Calu3 (cell line): ENCODE measurements around the gene RAB15. TPM values are rescaled to one million over a fixed set of nuclear protein-coding genes. Genes with fewer than 3 reads are reported as not detected.

Experiments
- BruUV-seq: library from RNA; stranded (reverse); fragments of 400-500 nt; replicated peaks from 2 replicates; lab custom pipeline; 2021; lab: Mats Ljungman, UMichigan
- CTCF ChIA-PET: fragments of 300-600 bp; sonication (Branson Sonifier 250); formaldehyde crosslinking; loops from one replicate; lab custom pipeline; 2022; ENCODE audit warnings: antibody characterized with exemption; lab: Charles Lee
- DNase-seq: peaks from one replicate; pipeline ENCODE4 v3.0.0; 2022
- H3K27ac Mint-ChIP-seq: one replicate; pipeline ENCODE4 v1.8.0; 2022; ENCODE audit warnings: mixed read lengths; ENCODE audit not compliant: unreplicated experiment
- H3K27me3 Mint-ChIP-seq: one replicate; pipeline ENCODE4 v1.8.0; 2022; ENCODE audit warnings: mixed read lengths; ENCODE audit not compliant: unreplicated experiment
- H3K36me3 Mint-ChIP-seq: one replicate; pipeline ENCODE4 v1.8.0; 2022; ENCODE audit warnings: mild to moderate bottlenecking, moderate library complexity, mixed read lengths; ENCODE audit not compliant: insufficient read depth, unreplicated experiment
- H3K4me1 Mint-ChIP-seq: one replicate; pipeline ENCODE4 v1.8.0; 2022; ENCODE audit warnings: mild to moderate bottlenecking, low read depth, mixed read lengths; ENCODE audit not compliant: unreplicated experiment
- H3K4me3 Mint-ChIP-seq: one replicate; pipeline ENCODE4 v1.8.0; 2022; ENCODE audit warnings: mild to moderate bottlenecking, low read depth, moderate library complexity, mixed read lengths; ENCODE audit not compliant: unreplicated experiment
- H3K9me3 Mint-ChIP-seq: one replicate; pipeline ENCODE4 v1.8.0; 2022; ENCODE audit warnings: low read depth, mixed read lengths; ENCODE audit not compliant: unreplicated experiment
- intact Hi-C: fragments of 100-400 bp; cut with micrococcal nuclease; formaldehyde crosslinking; loops from one replicate; pipeline ENCODE4 v1.10.0; 2022; ENCODE audit not compliant: unreplicated experiment
- total RNA-seq: library from RNA; stranded (reverse); gene quantifications from 2 replicates; pipeline ENCODE4 v1.2.3, GENCODE V29; 2022
- TF ChIP-seq, protein P1 (sequence below): fragments of 200-600 bp; IDR thresholded peaks from one replicate; pipeline ENCODE4 v1.8.0; 2022; ENCODE audit warnings: antibody characterized with exemption; ENCODE audit not compliant: unreplicated experiment

The RAB15 gene
- total RNA-seq, 1 experiment from 2014 or later, result 22.8 TPM

- Mint-ChIP-seq H3K4me1 (peaks cover 14% of the 10 kb centered on the region), H3K4me3 (no peak overlapping the region), H3K9me3 (no peaks in the 10 kb centered on the region), H3K27me3 (no peaks in the 10 kb centered on the region), H3K27ac (no peak overlapping the region), H3K36me3 (no peaks in the 10 kb centered on the region)
- TF ChIP-seq, protein P1, sequence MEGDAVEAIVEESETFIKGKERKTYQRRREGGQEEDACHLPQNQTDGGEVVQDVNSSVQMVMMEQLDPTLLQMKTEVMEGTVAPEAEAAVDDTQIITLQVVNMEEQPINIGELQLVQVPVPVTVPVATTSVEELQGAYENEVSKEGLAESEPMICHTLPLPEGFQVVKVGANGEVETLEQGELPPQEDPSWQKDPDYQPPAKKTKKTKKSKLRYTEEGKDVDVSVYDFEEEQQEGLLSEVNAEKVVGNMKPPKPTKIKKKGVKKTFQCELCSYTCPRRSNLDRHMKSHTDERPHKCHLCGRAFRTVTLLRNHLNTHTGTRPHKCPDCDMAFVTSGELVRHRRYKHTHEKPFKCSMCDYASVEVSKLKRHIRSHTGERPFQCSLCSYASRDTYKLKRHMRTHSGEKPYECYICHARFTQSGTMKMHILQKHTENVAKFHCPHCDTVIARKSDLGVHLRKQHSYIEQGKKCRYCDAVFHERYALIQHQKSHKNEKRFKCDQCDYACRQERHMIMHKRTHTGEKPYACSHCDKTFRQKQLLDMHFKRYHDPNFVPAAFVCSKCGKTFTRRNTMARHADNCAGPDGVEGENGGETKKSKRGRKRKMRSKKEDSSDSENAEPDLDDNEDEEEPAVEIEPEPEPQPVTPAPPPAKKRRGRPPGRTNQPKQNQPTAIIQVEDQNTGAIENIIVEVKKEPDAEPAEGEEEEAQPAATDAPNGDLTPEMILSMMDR, result no peak
- DNase-seq, result no peak
- CTCF ChIA-PET, result no interaction called here
- no TSS peak for BruUV-seq
- intact Hi-C loops, result no loop called here
These were observed 28.9 kb upstream of the RAB15 start for GRCh38 chr14:65000898-65001591.

- TF ChIP-seq, protein P1, result no peak
- CTCF ChIA-PET, result interaction anchor here (1.1 kb wide), 1 partner anchor 11 kb away, joined by 5 read pairs; the partner anchor contains the start of gene FNTB
- H3K36me3 Mint-ChIP-seq, result no peaks in the 10 kb centered on the region
- no peaks in the 10 kb centered on the region for H3K27me3 Mint-ChIP-seq
- peaks cover 14% of the 10 kb centered on the region for H3K4me1 Mint-ChIP-seq
- DNase-seq, result no peak
- no peak overlapping the region for H3K27ac Mint-ChIP-seq
- no peaks in the 10 kb centered on the region for H3K9me3 Mint-ChIP-seq
- intact Hi-C loops, result no loop called here
- no TSS peak for BruUV-seq
- no peak overlapping the region for H3K4me3 Mint-ChIP-seq
These were observed 26.4 kb upstream of the RAB15 start for GRCh38 chr14:64998455-64998931.

GRCh38 chr14:64997108-64997794 lies 25.1 kb upstream of the RAB15 start:
- H3K4me1 Mint-ChIP-seq, result peaks cover 14% of the 10 kb centered on the region
- H3K27me3 Mint-ChIP-seq, result no peaks in the 10 kb centered on the region
- H3K27ac Mint-ChIP-seq, result no peak overlapping the region
- peak; percentile 43 for DNase-seq
- no peaks in the 10 kb centered on the region for H3K36me3 Mint-ChIP-seq
- CTCF ChIA-PET, result interaction anchor here (0.7 to 1.7 kb wide), 4 partner anchors 8 to 23 kb away, joined by 3 to 4 read pairs (median 3); partner anchors contain the start of gene FNTB
- no TSS peak for BruUV-seq
- TF ChIP-seq, protein P1, result no peak
- intact Hi-C loops, result no loop called here
- no peaks in the 10 kb centered on the region for H3K9me3 Mint-ChIP-seq
- no peak overlapping the region for H3K4me3 Mint-ChIP-seq

DNA sequence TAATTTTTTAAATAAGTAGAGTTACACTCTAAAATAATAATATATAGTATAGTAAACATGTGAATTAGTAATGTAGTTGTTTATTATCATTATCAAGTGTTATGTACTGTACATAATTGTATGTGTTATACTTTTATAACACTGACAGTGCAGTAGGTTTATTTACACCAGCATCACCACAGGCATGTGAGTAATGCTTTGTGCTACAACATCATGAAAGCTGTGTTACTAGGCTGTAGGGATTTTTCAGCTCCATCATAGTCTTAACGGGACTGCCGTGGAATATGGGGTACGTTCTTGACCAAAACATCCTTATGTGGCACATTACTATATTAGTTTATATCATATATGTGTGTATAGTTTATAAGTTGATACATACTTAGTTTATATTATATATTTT lies 23.2 kb upstream of the RAB15 start:
- Mint-ChIP-seq H3K36me3 (no peaks in the 10 kb centered on the region), H3K4me1 (peaks cover 19% of the 10 kb centered on the region), H3K4me3 (no peak overlapping the region), H3K9me3 (no peaks in the 10 kb centered on the region), H3K27me3 (no peaks in the 10 kb centered on the region), H3K27ac (no peak overlapping the region)
- no peak for DNase-seq
- TF ChIP-seq, protein P1, result no peak
- BruUV-seq, result no TSS peak
- CTCF ChIA-PET, result interaction anchor here (0.9 kb wide), 1 partner anchor 24 kb away, joined by 3 read pairs; no protein-coding TSS in a partner anchor
- intact Hi-C loops, result no loop called here
